MM.1S (cell line): Measurements from ENCODE around the gene ZNHIT1.

Experiments used
- DNase-seq: peaks from one replicate; pipeline ENCODE4 v3.0.0-alpha.2; 2015
- H2AFZ ChIP-seq: fragments of 300-600 bp; sonication (generic); 2 replicates; pipeline ENCODE4 v1.6.0; 2016; ENCODE audit warnings: antibody characterized with exemption, low read length
- H3F3A ChIP-seq: fragments of 300-600 bp; sonication (generic); 2 replicates; pipeline ENCODE4 v1.6.1; 2016; ENCODE audit warnings: mild to moderate bottlenecking, antibody characterized with exemption, low read length, moderate library complexity, mixed read lengths; ENCODE audit not compliant: insufficient read depth
- H3K27ac ChIP-seq: fragments of 300-600 bp; sonication (generic); 2 replicates; pipeline ENCODE4 v1.5.1; 2016; ENCODE audit warnings: mild to moderate bottlenecking, low read length
- H3K27me3 ChIP-seq: fragments of 300-600 bp; sonication (generic); replicated peaks from 2 replicates; pipeline ENCODE4 v1.6.0; 2016; ENCODE audit warnings: low read length; ENCODE audit not compliant: insufficient read depth
- H3K36me3 ChIP-seq: fragments of 300-600 bp; sonication (generic); replicated peaks from 2 replicates; pipeline ENCODE4 v1.6.1; 2016; ENCODE audit warnings: mild to moderate bottlenecking, low read length, mixed read lengths; ENCODE audit not compliant: insufficient read depth
- H3K4me1 ChIP-seq: fragments of 300-600 bp; sonication (generic); 2 replicates; pipeline ENCODE4 v1.6.1; 2016; ENCODE audit warnings: low read length, mixed read lengths
- H3K4me2 ChIP-seq: fragments of 300-600 bp; sonication (generic); 2 replicates; pipeline ENCODE4 v1.6.0; 2016; ENCODE audit warnings: low read depth, low read length
- H3K4me3 ChIP-seq: fragments of 300-600 bp; sonication (generic); 2 replicates; pipeline ENCODE4 v1.5.1; 2016; ENCODE audit warnings: low read length, mixed read lengths
- H3K79me2 ChIP-seq: fragments of 300-600 bp; sonication (generic); 2 replicates; pipeline ENCODE4 v1.6.1; 2016; ENCODE audit warnings: mixed run types, low read length, mixed read lengths
- H3K9ac ChIP-seq: fragments of 300-600 bp; sonication (generic); 2 replicates; pipeline ENCODE4 v1.6.1; 2016; ENCODE audit warnings: low read length, mixed read lengths
- H3K9me2 ChIP-seq: fragments of 300-600 bp; sonication (generic); replicated peaks from 2 replicates; pipeline ENCODE4 v1.6.1; 2016; ENCODE audit warnings: mild to moderate bottlenecking, low read length, mixed read lengths; ENCODE audit not compliant: insufficient read depth
- H3K9me3 ChIP-seq: fragments of 300-600 bp; sonication (generic); replicated peaks from 2 replicates; pipeline ENCODE4 v1.6.1; 2016; ENCODE audit warnings: mild to moderate bottlenecking, low read length, mixed read lengths; ENCODE audit not compliant: insufficient read depth
- H4K20me1 ChIP-seq: fragments of 300-600 bp; sonication (generic); 2 replicates; pipeline ENCODE4 v1.6.1; 2016; ENCODE audit warnings: mild to moderate bottlenecking, low read length, moderate library complexity, mixed read lengths; ENCODE audit not compliant: insufficient read depth
- CTCF ChIP-seq: fragments of 300-600 bp; sonication (generic); IDR thresholded peaks from 2 replicates; pipeline ENCODE4 v1.5.1; 2016; ENCODE audit warnings: antibody characterized with exemption, low read length, mixed read lengths
- EZH2 ChIP-seq: fragments of 300-600 bp; sonication (generic); optimal IDR thresholded peaks from 2 replicates; pipeline ENCODE3; 2017; ENCODE audit warnings: low read depth, mild to moderate bottlenecking, antibody characterized with exemption, low read length, mixed read lengths
- EZH2phosphoT487 ChIP-seq: fragments of 300-600 bp; sonication (generic); IDR thresholded peaks from 2 replicates; pipeline ENCODE4 v1.6.1; 2018; ENCODE audit warnings: antibody characterized with exemption, low read length

Gene ZNHIT1

GRCh38 chr7:101233907-101234547 lies 16.1 kb downstream of the ZNHIT1 start:
- Histone ChIP-seq H2AFZ (no peak overlapping the region), H3K27me3 (no peaks in the 10 kb centered on the region), H3K4me3 (no peak overlapping the region), H3K9me3 (no peaks in the 10 kb centered on the region), H3K4me1 (no peaks in the 10 kb centered on the region), H3F3A (no peaks in the 10 kb centered on the region), H3K9ac (no peak overlapping the region), H3K36me3 (no peaks in the 10 kb centered on the region), H3K9me2 (no peaks in the 10 kb centered on the region), H3K4me2 (no peak overlapping the region), H3K79me2 (no peaks in the 10 kb centered on the region), H3K27ac (no peak overlapping the region), H4K20me1 (no peaks in the 10 kb centered on the region)
- DNase-seq, result no peak
- TF ChIP-seq EZH2 (no peak), EZH2phosphoT487 (no peak), CTCF (no peak)

- DNase-seq, result no peak
- no peak overlapping the region for H3K4me3 ChIP-seq
- H3K9me3 ChIP-seq, result no peaks in the 10 kb centered on the region
- TF ChIP-seq EZH2 (no peak), CTCF (no peak), EZH2phosphoT487 (no peak)
- no peaks in the 10 kb centered on the region for H4K20me1 ChIP-seq
- no peaks in the 10 kb centered on the region for H3K36me3 ChIP-seq
- H2AFZ ChIP-seq, result no peak overlapping the region
- H3K4me1 ChIP-seq, result no peaks in the 10 kb centered on the region
- no peak overlapping the region for H3K4me2 ChIP-seq
- H3K9ac ChIP-seq, result no peak overlapping the region
- H3F3A ChIP-seq, result no peaks in the 10 kb centered on the region
- no peaks in the 10 kb centered on the region for H3K27me3 ChIP-seq
- H3K27ac ChIP-seq, result no peak overlapping the region
- H3K9me2 ChIP-seq, result no peaks in the 10 kb centered on the region
- no peaks in the 10 kb centered on the region for H3K79me2 ChIP-seq
Measured at GRCh38 chr7:101234636-101235035, 16.7 kb downstream of the ZNHIT1 start.

- H3K27ac ChIP-seq, result no peak overlapping the region
- no peaks in the 10 kb centered on the region for H4K20me1 ChIP-seq
- H3K36me3 ChIP-seq, result no peaks in the 10 kb centered on the region
- no peak overlapping the region for H3K4me2 ChIP-seq
- DNase-seq, result no peak
- no peaks in the 10 kb centered on the region for H3K9me2 ChIP-seq
- H3K79me2 ChIP-seq, result no peaks in the 10 kb centered on the region
- no peaks in the 10 kb centered on the region for H3F3A ChIP-seq
- TF ChIP-seq CTCF, result peak; percentile 35
- no peak for TF ChIP-seq EZH2phosphoT487
- TF ChIP-seq EZH2, result no peak
- no peak overlapping the region for H3K9ac ChIP-seq
- H3K4me1 ChIP-seq, result no peaks in the 10 kb centered on the region
- H3K4me3 ChIP-seq, result no peak overlapping the region
- H2AFZ ChIP-seq, result no peak overlapping the region
- no peaks in the 10 kb centered on the region for H3K9me3 ChIP-seq
- H3K27me3 ChIP-seq, result no peaks in the 10 kb centered on the region
Measured at GRCh38 chr7:101235050-101235449, 17.1 kb downstream of the ZNHIT1 start.
